ENCODE results near the gene CROCC. TPM values are rescaled to one million over a fixed set of nuclear protein-coding genes. Genes with fewer than 3 reads are reported as not detected.

Gene CROCC
- total RNA-seq, 1 donor from 2014 or later, result 24.7 TPM

GRCh38 chr1:16954579-16954978, 32.8 kb downstream of the CROCC start:
- no peak for DNase-seq (ENCODE audit: low spot score)
- no peaks in the 10 kb centered on the region for H3K9me3 Mint-ChIP-seq (ENCODE audit: low read depth)
- H3K4me3 Mint-ChIP-seq (ENCODE audit: unreplicated experiment), result no peak overlapping the region
- no peaks in the 10 kb centered on the region for H3K36me3 Mint-ChIP-seq (ENCODE audit: low read depth)
- H3K27me3 Mint-ChIP-seq (ENCODE audit: low read depth), result no peaks in the 10 kb centered on the region
- H3K27ac Mint-ChIP-seq (ENCODE audit: unreplicated experiment), result no peak overlapping the region
- TF ChIP-seq, protein P1, sequence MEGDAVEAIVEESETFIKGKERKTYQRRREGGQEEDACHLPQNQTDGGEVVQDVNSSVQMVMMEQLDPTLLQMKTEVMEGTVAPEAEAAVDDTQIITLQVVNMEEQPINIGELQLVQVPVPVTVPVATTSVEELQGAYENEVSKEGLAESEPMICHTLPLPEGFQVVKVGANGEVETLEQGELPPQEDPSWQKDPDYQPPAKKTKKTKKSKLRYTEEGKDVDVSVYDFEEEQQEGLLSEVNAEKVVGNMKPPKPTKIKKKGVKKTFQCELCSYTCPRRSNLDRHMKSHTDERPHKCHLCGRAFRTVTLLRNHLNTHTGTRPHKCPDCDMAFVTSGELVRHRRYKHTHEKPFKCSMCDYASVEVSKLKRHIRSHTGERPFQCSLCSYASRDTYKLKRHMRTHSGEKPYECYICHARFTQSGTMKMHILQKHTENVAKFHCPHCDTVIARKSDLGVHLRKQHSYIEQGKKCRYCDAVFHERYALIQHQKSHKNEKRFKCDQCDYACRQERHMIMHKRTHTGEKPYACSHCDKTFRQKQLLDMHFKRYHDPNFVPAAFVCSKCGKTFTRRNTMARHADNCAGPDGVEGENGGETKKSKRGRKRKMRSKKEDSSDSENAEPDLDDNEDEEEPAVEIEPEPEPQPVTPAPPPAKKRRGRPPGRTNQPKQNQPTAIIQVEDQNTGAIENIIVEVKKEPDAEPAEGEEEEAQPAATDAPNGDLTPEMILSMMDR (IDR thresholded peaks at IDR 0.05), result no peak
- no peaks in the 10 kb centered on the region for H3K4me1 Mint-ChIP-seq (ENCODE audit: low read depth)

DNA sequence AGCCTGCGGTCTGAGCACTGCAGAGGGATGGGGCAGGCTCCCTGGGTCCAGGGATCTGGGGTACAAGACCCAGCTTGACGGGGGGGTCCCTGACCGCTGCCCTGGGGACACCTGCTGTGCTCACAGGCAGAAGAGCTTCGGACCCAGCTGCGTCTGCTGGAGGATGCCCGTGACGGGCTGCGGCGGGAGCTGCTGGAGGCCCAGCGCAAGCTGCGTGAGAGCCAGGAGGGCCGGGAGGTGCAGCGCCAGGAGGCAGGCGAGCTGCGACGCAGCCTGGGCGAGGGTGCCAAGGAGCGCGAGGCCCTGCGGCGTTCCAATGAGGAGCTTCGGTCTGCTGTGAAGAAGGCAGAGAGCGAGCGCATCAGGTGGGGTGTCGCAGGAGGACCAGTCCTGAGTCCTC, 33.5 kb downstream of the CROCC start:
- TF ChIP-seq, protein P1 (IDR thresholded peaks at IDR 0.05), result no peak
- H3K27ac Mint-ChIP-seq (ENCODE audit: unreplicated experiment), result no peak overlapping the region
- no peaks in the 10 kb centered on the region for H3K27me3 Mint-ChIP-seq (ENCODE audit: low read depth)
- H3K4me3 Mint-ChIP-seq (ENCODE audit: unreplicated experiment), result no peak overlapping the region
- no peaks in the 10 kb centered on the region for H3K36me3 Mint-ChIP-seq (ENCODE audit: low read depth)
- no peak for DNase-seq (ENCODE audit: low spot score)
- H3K4me1 Mint-ChIP-seq (ENCODE audit: low read depth), result peaks cover 1% of the 10 kb centered on the region
- no peaks in the 10 kb centered on the region for H3K9me3 Mint-ChIP-seq (ENCODE audit: low read depth)

DNA sequence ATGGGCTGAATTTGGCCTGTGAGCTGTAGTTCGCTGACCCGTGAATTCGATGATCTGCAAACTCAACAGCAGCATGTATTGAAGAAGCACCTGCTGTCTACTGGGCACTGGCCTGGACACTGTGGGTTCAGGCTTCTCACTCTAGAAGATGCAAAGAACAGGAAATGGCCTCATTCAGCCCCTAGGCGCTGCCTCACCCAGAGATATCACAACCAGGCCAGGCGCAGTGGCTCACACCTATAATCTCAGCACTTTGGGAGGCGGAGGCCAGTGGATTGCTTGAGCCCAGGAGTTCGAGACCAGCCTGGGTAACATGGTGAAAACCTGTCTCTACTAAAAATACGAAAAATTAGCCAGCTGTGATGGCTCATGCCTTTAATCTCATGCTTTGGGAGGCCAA, 35.0 kb downstream of the CROCC start:
- H3K4me3 Mint-ChIP-seq (ENCODE audit: unreplicated experiment), result no peak overlapping the region
- no peaks in the 10 kb centered on the region for H3K9me3 Mint-ChIP-seq (ENCODE audit: low read depth)
- no peaks in the 10 kb centered on the region for H3K36me3 Mint-ChIP-seq (ENCODE audit: low read depth)
- peaks cover 13% of the 10 kb centered on the region for H3K4me1 Mint-ChIP-seq (ENCODE audit: low read depth)
- H3K27ac Mint-ChIP-seq (ENCODE audit: unreplicated experiment), result no peak overlapping the region
- TF ChIP-seq, protein P1 (IDR thresholded peaks at IDR 0.05), result no peak
- H3K27me3 Mint-ChIP-seq (ENCODE audit: low read depth), result no peaks in the 10 kb centered on the region
- no peak for DNase-seq (ENCODE audit: low spot score)

GRCh38 chr1:16957731-16958130, 36.0 kb downstream of the CROCC start:
- Mint-ChIP-seq H3K36me3 (ENCODE audit: low read depth) (no peaks in the 10 kb centered on the region), H3K27ac (ENCODE audit: unreplicated experiment) (no peak overlapping the region), H3K9me3 (ENCODE audit: low read depth) (no peaks in the 10 kb centered on the region), H3K27me3 (ENCODE audit: low read depth) (no peaks in the 10 kb centered on the region), H3K4me1 (ENCODE audit: low read depth) (peaks cover 15% of the 10 kb centered on the region), H3K4me3 (ENCODE audit: unreplicated experiment) (no peak overlapping the region)
- no peak for DNase-seq (ENCODE audit: low spot score)
- TF ChIP-seq, protein P1 (IDR thresholded peaks at IDR 0.05), result no peak

DNA sequence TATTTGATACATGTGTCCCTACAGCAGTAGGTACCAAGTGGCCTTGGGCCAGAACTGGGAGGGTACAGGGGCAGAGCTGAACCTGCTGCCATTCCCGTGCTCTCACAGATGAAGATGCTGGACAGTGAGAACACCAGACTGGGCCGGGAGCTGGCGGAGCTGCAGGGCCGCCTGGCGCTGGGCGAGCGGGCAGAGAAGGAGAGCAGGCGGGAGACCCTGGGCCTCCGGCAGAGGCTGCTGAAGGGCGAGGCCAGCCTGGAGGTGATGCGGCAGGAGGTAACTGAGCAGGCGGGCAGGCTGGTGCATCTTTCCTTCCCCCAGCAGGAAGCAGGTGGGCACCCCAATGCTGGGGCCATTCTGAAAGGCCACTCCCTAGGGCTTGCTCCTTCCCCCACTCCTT, 36.7 kb downstream of the CROCC start:
- H3K9me3 Mint-ChIP-seq (ENCODE audit: low read depth), result no peaks in the 10 kb centered on the region
- no peak overlapping the region for H3K27ac Mint-ChIP-seq (ENCODE audit: unreplicated experiment)
- TF ChIP-seq, protein P1 (IDR thresholded peaks at IDR 0.05), result no peak
- H3K4me3 Mint-ChIP-seq (ENCODE audit: unreplicated experiment), result no peak overlapping the region
- peaks cover 19% of the 10 kb centered on the region for H3K4me1 Mint-ChIP-seq (ENCODE audit: low read depth)
- DNase-seq (ENCODE audit: low spot score), result no peak
- no peaks in the 10 kb centered on the region for H3K27me3 Mint-ChIP-seq (ENCODE audit: low read depth)
- H3K36me3 Mint-ChIP-seq (ENCODE audit: low read depth), result no peaks in the 10 kb centered on the region

All from chondrocyte (in vitro differentiated cells).